ENCODE results near the gene MRGPRX3. TPM values are rescaled to one million over a fixed set of nuclear protein-coding genes. Genes with fewer than 3 reads are reported as not detected.

Gene MRGPRX3
- polyA plus RNA-seq, 1 donor from 2014 or later, result not detected

GRCh38 chr11:18135308-18135707 lies 2.9 kb downstream of the MRGPRX3 start:
- H3K9me3 Mint-ChIP-seq, result peaks cover 0 to 2% (median 0%) of the 10 kb centered on the region in 3 donors
- H3K36me3 Mint-ChIP-seq, result no peaks in the 10 kb centered on the region
- no peak overlapping the region for H3K27ac Mint-ChIP-seq
- H3K4me1 Mint-ChIP-seq, result no peaks in the 10 kb centered on the region
- H3K27me3 Mint-ChIP-seq, result peaks cover 4% of the 10 kb centered on the region
- no peak overlapping the region for H3K4me3 Mint-ChIP-seq

- peaks cover 6% of the 10 kb centered on the region for H3K27me3 Mint-ChIP-seq
- peak overlapping the region in 1 of 4 donors; percentile 44 for H3K4me3 Mint-ChIP-seq
- no peak overlapping the region for H3K27ac Mint-ChIP-seq
- no peaks in the 10 kb centered on the region for H3K36me3 Mint-ChIP-seq
- H3K4me1 Mint-ChIP-seq, result no peaks in the 10 kb centered on the region
- H3K9me3 Mint-ChIP-seq, result no peaks in the 10 kb centered on the region
Measured at GRCh38 chr11:18137186-18137800, 4.9 kb downstream of the MRGPRX3 start.

GRCh38 chr11:18140145-18140544 lies 7.8 kb downstream of the MRGPRX3 start:
- Mint-ChIP-seq H3K27ac (no peak overlapping the region), H3K27me3 (peaks cover 6% of the 10 kb centered on the region), H3K4me1 (no peaks in the 10 kb centered on the region)

GRCh38 chr11:18144243-18144642 lies 11.9 kb downstream of the MRGPRX3 start:
- Mint-ChIP-seq H3K9me3 (no peaks in the 10 kb centered on the region), H3K4me1 (peaks cover 0 to 6% (median 0%) of the 10 kb centered on the region in 3 donors), H3K36me3 (no peaks in the 10 kb centered on the region), H3K4me3 (no peak overlapping the region), H3K27me3 (peaks cover 12% of the 10 kb centered on the region), H3K27ac (no peak overlapping the region)

More at GRCh38 chr11:18140145-18140544, 7.8 kb downstream of the MRGPRX3 start:
- Mint-ChIP-seq H3K9me3 (no peaks in the 10 kb centered on the region), H3K4me3 (no peak overlapping the region), H3K36me3 (no peaks in the 10 kb centered on the region)

GRCh38 chr11:18145025-18145424 lies 12.7 kb downstream of the MRGPRX3 start:
- no peak overlapping the region for H3K27ac Mint-ChIP-seq
- H3K4me3 Mint-ChIP-seq, result no peak overlapping the region
- peaks cover 15% of the 10 kb centered on the region for H3K27me3 Mint-ChIP-seq
- no peaks in the 10 kb centered on the region for H3K9me3 Mint-ChIP-seq
- H3K36me3 Mint-ChIP-seq, result no peaks in the 10 kb centered on the region
- peaks cover 0 to 6% (median 0%) of the 10 kb centered on the region in 3 donors for H3K4me1 Mint-ChIP-seq

- H3K36me3 Mint-ChIP-seq, result no peaks in the 10 kb centered on the region
- H3K4me3 Mint-ChIP-seq, result no peak overlapping the region
- peaks cover 0 to 6% (median 0%) of the 10 kb centered on the region in 3 donors for H3K4me1 Mint-ChIP-seq
- H3K27ac Mint-ChIP-seq, result no peak overlapping the region
- H3K27me3 Mint-ChIP-seq, result peaks cover 21% of the 10 kb centered on the region
- H3K9me3 Mint-ChIP-seq, result no peaks in the 10 kb centered on the region
Measured at GRCh38 chr11:18145837-18146236, 13.5 kb downstream of the MRGPRX3 start.

GRCh38 chr11:18151581-18151980 lies 19.2 kb downstream of the MRGPRX3 start:
- no peak overlapping the region for H3K27ac Mint-ChIP-seq
- H3K9me3 Mint-ChIP-seq, result peaks cover 0 to 3% (median 2%) of the 10 kb centered on the region in 3 donors
- H3K4me3 Mint-ChIP-seq, result no peak overlapping the region
- H3K27me3 Mint-ChIP-seq, result peaks cover 13% of the 10 kb centered on the region
- no peaks in the 10 kb centered on the region for H3K4me1 Mint-ChIP-seq
- H3K36me3 Mint-ChIP-seq, result no peaks in the 10 kb centered on the region

- H3K36me3 Mint-ChIP-seq, result peaks cover 2% of the 10 kb centered on the region
- H3K27me3 Mint-ChIP-seq, result peaks cover 6% of the 10 kb centered on the region
- H3K27ac Mint-ChIP-seq, result no peak overlapping the region
- peaks cover 0 to 4% (median 2%) of the 10 kb centered on the region in 3 donors for H3K9me3 Mint-ChIP-seq
- H3K4me1 Mint-ChIP-seq, result peaks cover 11 to 18% (median 12%) of the 10 kb centered on the region in 3 donors
- no peak overlapping the region for H3K4me3 Mint-ChIP-seq
Measured at GRCh38 chr11:18168372-18168771, 36.0 kb downstream of the MRGPRX3 start.

- H3K4me3 Mint-ChIP-seq, result no peak overlapping the region
- peaks cover 0 to 4% (median 2%) of the 10 kb centered on the region in 3 donors for H3K9me3 Mint-ChIP-seq
- no peak overlapping the region for H3K27ac Mint-ChIP-seq
- peaks cover 7% of the 10 kb centered on the region for H3K27me3 Mint-ChIP-seq
- H3K36me3 Mint-ChIP-seq, result no peaks in the 10 kb centered on the region
- H3K4me1 Mint-ChIP-seq, result peaks cover 0 to 5% (median 4%) of the 10 kb centered on the region in 3 donors
Measured at GRCh38 chr11:18171377-18172000, 39.1 kb downstream of the MRGPRX3 start.

- Mint-ChIP-seq H3K9me3 (no peaks in the 10 kb centered on the region), H3K4me1 (peaks cover 0 to 5% (median 4%) of the 10 kb centered on the region in 3 donors), H3K27me3 (peaks cover 8% of the 10 kb centered on the region), H3K27ac (peak within 1 kb of the TSS in 2 of 3 donors; percentile 33 to 69), H3K4me3 (peak within 1 kb of the TSS; percentile 63 to 91 (median 70)), H3K36me3 (no peaks in the 10 kb centered on the region)
Measured at GRCh38 chr11:18172666-18173065, 40.3 kb downstream of the MRGPRX3 start, which contains the start of gene MRGPRX4. MRGPRX4 (plus strand) TSS chr11:18172837; CDS start chr11:18173257, 420 bp downstream.

- Mint-ChIP-seq H3K27ac (peak overlapping the region in 2 of 3 donors; percentile 33 to 69), H3K4me3 (peak overlapping the region; percentile 63 to 91 (median 70)), H3K36me3 (no peaks in the 10 kb centered on the region), H3K27me3 (peaks cover 10% of the 10 kb centered on the region), H3K9me3 (no peaks in the 10 kb centered on the region), H3K4me1 (peaks cover 0 to 5% (median 4%) of the 10 kb centered on the region in 3 donors)
Measured at GRCh38 chr11:18173225-18173866, 41.0 kb downstream of the MRGPRX3 start.

Other genes starting within 250 kb of the MRGPRX3 start
- gene SERGEF, start 119.5 kb upstream of the MRGPRX3 start, polyA plus RNA-seq, result 68.0 TPM
- gene TPH1, start 86.3 kb upstream of the MRGPRX3 start, polyA plus RNA-seq, result not detected
- 13.6 TPM for gene SAAL1, start 26.5 kb upstream of the MRGPRX3 start, polyA plus RNA-seq
- gene MRGPRX4, start 40.3 kb downstream of the MRGPRX3 start, polyA plus RNA-seq, result not detected
- not detected for gene SAA4, start 104.2 kb downstream of the MRGPRX3 start, polyA plus RNA-seq
- gene SAA2, start 116.1 kb downstream of the MRGPRX3 start, polyA plus RNA-seq, result 0.35 TPM
- gene SAA1, start 133.7 kb downstream of the MRGPRX3 start, polyA plus RNA-seq, result not detected
- 25.9 TPM for gene HPS5, start 189.6 kb downstream of the MRGPRX3 start, polyA plus RNA-seq
- gene GTF2H1, start 190.0 kb downstream of the MRGPRX3 start, polyA plus RNA-seq, result 34.4 TPM